SW480 (cell line): ENCODE data around the gene DPYD.

Experiments
- DNase-seq: peaks from one replicate; pipeline ENCODE4 v3.0.0-alpha.2; 2016; ENCODE audit warnings: low spot score

The DPYD gene

GRCh38 chr1:97920832-97921571 lies at the start of gene DPYD:
DPYD (minus strand) TSS chr1:97921034; CDS start chr1:97920922, 112 bp downstream.
- peak; percentile 83 for DNase-seq

GRCh38 chr1:97960470-97960869 lies 39.6 kb upstream of the DPYD start:
- DNase-seq, result no peak

- DNase-seq, result no peak
Observed at GRCh38 chr1:97947695-97948094, 26.9 kb upstream of the DPYD start.

DNA sequence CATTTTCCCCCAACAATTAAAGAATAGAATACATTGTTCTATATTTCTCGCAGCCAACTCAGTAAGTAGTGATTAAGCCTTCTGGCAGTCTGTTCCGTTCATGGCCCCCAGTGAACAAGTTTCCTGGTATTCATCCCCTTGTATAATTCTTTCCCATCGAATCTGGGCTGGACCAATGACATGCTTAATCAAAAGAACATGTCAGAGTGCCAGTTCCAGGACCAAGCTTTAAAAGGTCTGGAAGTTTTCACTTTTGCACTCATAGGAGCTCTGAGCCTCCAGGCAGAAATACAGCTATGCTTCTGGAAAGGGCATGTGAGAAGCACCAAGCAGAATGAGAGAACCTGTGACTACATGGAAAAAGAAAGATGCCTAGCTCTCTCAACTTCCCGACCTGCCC lies 22.5 kb upstream of the DPYD start:
- DNase-seq, result no peak

- DNase-seq, result no peak
Observed at GRCh38 chr1:97942161-97943123, 21.6 kb upstream of the DPYD start.

- DNase-seq, result no peak
Observed at GRCh38 chr1:97938285-97938642, 17.4 kb upstream of the DPYD start.

DNA sequence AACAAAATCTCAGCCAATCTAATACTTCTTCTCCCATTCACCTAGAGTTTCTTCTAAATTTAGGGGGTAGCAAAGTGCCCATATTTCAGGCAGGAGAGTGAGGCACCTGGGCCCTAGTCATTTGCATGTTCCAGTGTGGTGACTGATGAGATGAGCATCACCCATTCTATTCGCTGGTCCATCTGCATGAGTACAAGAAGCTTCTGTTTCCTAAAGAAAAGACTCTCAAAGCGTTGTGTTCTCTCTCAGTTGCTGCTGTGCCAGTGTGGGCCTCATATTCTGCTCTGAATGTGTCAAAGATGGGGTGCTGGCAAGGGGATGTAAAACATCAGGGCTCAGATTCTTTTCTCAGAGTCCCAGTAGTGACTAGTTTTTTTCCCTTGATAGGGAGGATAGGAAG lies 16.1 kb upstream of the DPYD start:
- DNase-seq, result no peak

GRCh38 chr1:97934491-97934890 lies 13.7 kb upstream of the DPYD start:
- no peak for DNase-seq

GRCh38 chr1:97929874-97930851 lies 9.3 kb upstream of the DPYD start:
- DNase-seq, result no peak

DNA sequence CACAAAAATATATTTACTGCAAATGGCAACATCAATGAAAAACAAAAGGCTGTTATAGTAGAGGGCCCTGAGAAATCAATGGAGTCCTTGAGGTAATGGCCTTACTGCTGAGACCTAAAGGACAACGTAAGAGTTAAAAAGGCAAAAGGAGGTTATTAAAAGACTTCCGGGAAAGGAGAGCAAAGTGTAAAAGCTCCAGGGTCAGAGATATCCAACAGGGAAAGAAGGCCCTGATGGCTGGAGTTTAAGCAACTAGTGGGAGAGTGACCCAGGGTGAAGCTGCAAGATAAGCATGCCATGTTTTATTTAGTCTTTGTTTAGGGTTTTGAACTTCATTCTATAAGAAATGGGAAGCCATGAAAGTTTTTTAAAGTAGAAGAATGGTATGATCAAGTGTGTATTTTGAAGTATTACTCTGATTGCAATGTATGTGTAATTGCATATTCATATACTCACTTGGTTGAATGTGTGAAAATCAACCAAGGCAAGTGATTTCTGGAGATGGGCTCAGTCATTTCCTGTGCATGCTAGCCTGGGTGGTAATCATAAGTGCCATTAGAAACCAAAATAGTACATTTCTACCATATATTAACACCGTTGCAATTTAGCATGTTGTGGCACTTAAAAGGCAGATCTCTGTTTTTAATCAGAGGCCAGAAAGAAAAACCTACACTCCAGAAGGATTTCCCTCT lies 5.3 kb upstream of the DPYD start:
- DNase-seq, result no peak

DNA sequence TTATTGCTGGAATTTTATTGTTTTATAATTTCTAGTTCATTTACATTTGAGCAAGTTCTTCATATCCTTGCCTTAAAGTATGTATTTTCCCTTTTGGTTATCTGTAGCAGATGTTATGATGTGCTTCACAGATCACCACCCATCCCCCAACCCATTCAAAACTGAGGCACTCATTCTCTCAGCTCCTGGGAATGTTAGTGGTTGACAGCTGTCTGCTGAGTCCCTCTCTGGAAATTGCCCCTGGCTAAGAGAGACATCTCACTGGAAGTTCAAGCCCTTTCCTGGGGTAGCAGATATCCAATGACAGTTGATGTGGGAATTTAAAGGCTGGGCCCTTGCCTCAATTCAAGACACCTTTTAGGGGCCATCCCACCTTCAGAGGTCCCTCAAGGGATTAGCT lies 4.3 kb upstream of the DPYD start:
- no peak for DNase-seq

GRCh38 chr1:97923811-97924210 lies 3.0 kb upstream of the DPYD start:
- DNase-seq, result no peak

DNA sequence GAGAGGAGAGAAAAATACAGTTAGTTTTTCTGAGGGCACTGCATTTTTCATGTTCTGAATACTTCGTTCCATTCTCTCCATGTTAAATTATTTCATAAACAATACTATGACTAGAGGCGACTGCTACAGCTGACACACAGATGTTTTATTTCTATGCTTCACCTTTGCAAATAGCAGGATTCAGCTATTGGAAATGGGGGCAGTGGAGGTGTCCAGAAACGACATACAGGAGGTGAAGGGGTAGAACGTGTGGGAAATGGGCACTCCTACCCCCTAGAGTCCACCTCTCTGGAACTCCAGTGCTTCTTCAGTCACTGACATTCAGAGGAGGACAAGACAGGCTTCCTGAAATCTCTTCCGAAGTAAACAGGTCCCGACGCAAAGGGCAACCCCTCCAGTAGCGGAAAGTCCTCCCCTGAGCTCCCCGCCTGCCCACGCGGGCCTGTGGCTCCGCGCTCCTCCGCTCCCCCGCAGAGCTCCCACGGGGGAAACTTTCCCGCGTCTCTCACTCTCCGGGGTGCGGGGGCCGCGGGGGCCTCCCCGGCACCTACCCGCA lies 480 bp downstream of the DPYD start:
- peak; percentile 16 for DNase-seq

GRCh38 chr1:97919585-97920261 lies 1.1 kb downstream of the DPYD start:
- DNase-seq, result no peak

GRCh38 chr1:97918961-97919360 lies 1.9 kb downstream of the DPYD start:
- DNase-seq, result no peak

DNA sequence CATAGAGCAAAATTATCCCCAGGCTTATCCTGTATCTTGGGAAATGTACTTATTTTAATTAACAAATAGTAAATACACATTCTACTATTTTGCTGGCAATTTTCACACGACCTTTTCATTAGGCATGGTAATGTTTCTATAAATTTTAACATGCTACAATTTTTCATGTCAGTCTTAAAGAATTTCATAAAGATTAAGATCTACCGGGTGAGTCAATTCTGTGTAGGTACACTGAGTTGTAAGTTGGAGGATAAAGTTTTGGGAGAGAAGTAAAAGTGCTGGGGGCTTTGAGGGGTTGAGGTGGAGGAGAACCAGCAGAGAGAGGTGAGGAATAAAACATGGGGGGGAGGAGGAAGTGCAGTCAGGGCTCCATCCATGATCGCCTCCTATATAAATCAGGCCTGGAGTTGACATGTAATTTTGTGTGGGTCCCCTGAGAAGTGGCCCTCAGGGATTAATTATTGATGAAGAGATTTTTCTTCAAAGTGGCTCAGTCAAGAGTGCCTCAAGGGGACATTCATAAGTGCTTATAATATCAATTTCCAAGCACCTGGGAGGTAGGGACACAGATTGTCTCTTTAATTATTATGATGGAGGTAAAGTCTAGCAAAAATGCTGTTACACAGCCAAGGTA lies 7.2 kb downstream of the DPYD start:
- no peak for DNase-seq

- DNase-seq, result no peak
Observed at GRCh38 chr1:97911266-97912215, 9.3 kb downstream of the DPYD start.

GRCh38 chr1:97909266-97909665 lies 11.6 kb downstream of the DPYD start:
- DNase-seq, result no peak

DNA sequence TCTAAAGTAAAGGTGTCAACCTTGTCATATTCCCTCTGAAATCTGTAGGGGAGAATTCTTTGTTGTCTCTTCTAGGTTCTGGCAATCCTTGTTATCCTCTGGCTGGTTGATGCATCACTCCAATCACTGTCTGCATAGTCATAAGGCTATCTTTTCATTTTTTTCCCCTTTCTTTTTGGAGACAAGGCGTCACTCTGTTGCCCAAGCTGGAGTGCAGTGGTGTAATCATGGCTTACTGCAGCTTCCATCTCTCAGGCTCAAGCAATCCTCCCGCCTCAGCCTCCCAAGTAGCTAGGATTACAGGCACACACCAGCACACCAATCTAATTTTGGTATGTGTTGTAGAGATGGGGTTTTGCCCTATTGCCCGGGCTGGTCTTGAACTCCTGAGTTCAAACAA lies 12.9 kb downstream of the DPYD start:
- DNase-seq, result no peak
